Measurements from ENCODE around the gene PPBP. TPM values are rescaled to one million over a fixed set of nuclear protein-coding genes. Genes with fewer than 3 reads are reported as not detected.
"Not testable (repeated sequence)": the region's sequence is repeated elsewhere in the genome, so short reads cannot be mapped to it uniquely, and the experiment has no call there.

Gene PPBP
- total RNA-seq, 2 experiments from 2014 or later, result not detected

- H3K9me3 Mint-ChIP-seq, result no peaks in the 10 kb centered on the region
- DNase-seq, result no peak
- no peak overlapping the region for H3K4me3 Mint-ChIP-seq
- no peaks in the 10 kb centered on the region for H3K4me1 Mint-ChIP-seq (ENCODE audit: low read depth)
- CTCF ChIA-PET, result interaction anchor here (1.1 kb wide), 1 partner anchor 42 kb away, joined by 3 read pairs; no protein-coding TSS in a partner anchor
- intact Hi-C loops (cut with micrococcal nuclease), result no loop called here
- peaks cover 3% of the 10 kb centered on the region for H3K27me3 Mint-ChIP-seq (ENCODE audit: low read depth)
- no peaks in the 10 kb centered on the region for H3K36me3 Mint-ChIP-seq (ENCODE audit: low read depth)
- H3K27ac Mint-ChIP-seq, result no peak overlapping the region
Observed at GRCh38 chr4:73990988-73991741, 3.2 kb upstream of the PPBP start.

- Mint-ChIP-seq H3K9me3 (no peaks in the 10 kb centered on the region), H3K4me1 (ENCODE audit: low read depth) (no peaks in the 10 kb centered on the region), H3K27me3 (ENCODE audit: low read depth) (peaks cover 3% of the 10 kb centered on the region), H3K27ac (no peak overlapping the region), H3K4me3 (no peak overlapping the region), H3K36me3 (ENCODE audit: low read depth) (no peaks in the 10 kb centered on the region)
- intact Hi-C loops (cut with micrococcal nuclease), result no loop called here
- CTCF ChIA-PET, result no interaction called here
- no peak for DNase-seq
Observed at GRCh38 chr4:73989928-73990327, 1.9 kb upstream of the PPBP start.

DNA sequence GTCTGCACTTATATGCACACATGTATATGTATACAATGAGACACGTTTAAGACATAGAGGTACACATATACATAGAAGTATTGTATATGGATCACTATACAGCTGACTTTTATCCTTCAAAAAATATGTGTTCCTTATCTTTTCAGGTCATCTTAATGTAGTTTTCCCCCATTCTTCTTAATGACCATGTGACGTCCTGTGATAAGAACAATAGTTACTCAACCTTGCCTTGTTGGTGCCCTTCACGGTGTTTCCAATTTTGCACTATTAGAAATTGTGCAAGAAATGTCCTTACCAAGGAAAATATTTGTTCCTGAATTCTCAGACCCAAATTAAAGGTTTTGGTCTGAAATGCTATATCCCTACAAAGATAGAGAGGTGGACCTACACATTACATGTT lies 1.0 kb upstream of the PPBP start:
- no peaks in the 10 kb centered on the region for H3K36me3 Mint-ChIP-seq (ENCODE audit: low read depth)
- no peak overlapping the region for H3K4me3 Mint-ChIP-seq
- H3K27me3 Mint-ChIP-seq (ENCODE audit: low read depth), result no peaks in the 10 kb centered on the region
- intact Hi-C loops (cut with micrococcal nuclease), result no loop called here
- H3K4me1 Mint-ChIP-seq (ENCODE audit: low read depth), result no peaks in the 10 kb centered on the region
- no peak for DNase-seq
- no peak overlapping the region for H3K27ac Mint-ChIP-seq
- no peaks in the 10 kb centered on the region for H3K9me3 Mint-ChIP-seq
- CTCF ChIA-PET, result no interaction called here

DNA sequence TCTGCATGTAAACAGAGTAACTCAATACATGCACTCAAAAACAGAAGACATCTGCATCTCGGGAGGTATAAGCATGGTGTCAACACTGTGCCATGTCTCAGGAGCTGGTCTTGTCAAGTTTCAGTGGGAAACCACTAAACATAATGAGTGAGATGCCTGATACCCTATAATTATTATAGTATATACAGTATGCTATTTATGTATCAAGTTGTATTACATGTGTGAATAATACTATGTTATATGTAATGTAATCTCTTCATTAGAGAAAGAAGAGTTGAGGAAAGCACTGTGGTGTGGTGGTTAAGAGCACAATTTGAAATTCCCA lies 2.5 kb downstream of the PPBP start:
- CTCF ChIA-PET, result no interaction called here
- H3K9me3 Mint-ChIP-seq, result no peaks in the 10 kb centered on the region
- no peak for DNase-seq
- intact Hi-C loops (cut with micrococcal nuclease), result no loop called here
- peaks cover 14% of the 10 kb centered on the region for H3K27me3 Mint-ChIP-seq (ENCODE audit: low read depth)
- no peak overlapping the region for H3K4me3 Mint-ChIP-seq
- no peak overlapping the region for H3K27ac Mint-ChIP-seq
- no peaks in the 10 kb centered on the region for H3K4me1 Mint-ChIP-seq (ENCODE audit: low read depth)
- H3K36me3 Mint-ChIP-seq (ENCODE audit: low read depth), result no peaks in the 10 kb centered on the region

- Mint-ChIP-seq H3K4me3 (no peak overlapping the region), H3K27me3 (ENCODE audit: low read depth) (peaks cover 14% of the 10 kb centered on the region), H3K9me3 (no peaks in the 10 kb centered on the region), H3K36me3 (ENCODE audit: low read depth) (no peaks in the 10 kb centered on the region), H3K27ac (no peak overlapping the region), H3K4me1 (ENCODE audit: low read depth) (no peaks in the 10 kb centered on the region)
- intact Hi-C loops (cut with micrococcal nuclease), result no loop called here
- CTCF ChIA-PET, result interaction anchor here (0.8 kb wide), 1 partner anchor 11 kb away, joined by 3 read pairs; no protein-coding TSS in a partner anchor
- no peak for DNase-seq
Observed at GRCh38 chr4:73984736-73985527, 3.1 kb downstream of the PPBP start.

DNA sequence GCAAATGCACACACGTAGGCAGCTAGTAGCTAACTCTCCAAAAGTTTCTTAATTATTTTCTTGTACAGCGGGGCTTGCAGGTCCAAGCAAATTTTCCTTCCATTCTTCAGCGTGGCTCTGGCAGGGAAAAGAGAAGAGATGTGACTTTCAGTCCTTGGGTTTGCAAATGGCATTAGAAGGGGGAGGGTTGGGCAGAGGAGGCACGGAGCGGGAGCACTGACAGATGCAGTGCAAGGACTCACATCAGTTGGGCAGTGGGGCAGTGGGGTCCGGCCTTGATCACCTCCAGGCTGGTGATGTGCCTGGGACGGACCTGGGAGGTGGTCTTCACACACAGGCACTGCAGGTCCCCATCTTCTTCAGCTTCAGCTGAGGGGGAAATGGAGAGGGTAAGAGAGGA lies 6.8 kb downstream of the PPBP start:
- H3K36me3 Mint-ChIP-seq (ENCODE audit: low read depth); CTCF ChIA-PET; DNase-seq; intact Hi-C loops (cut with micrococcal nuclease); H3K27ac Mint-ChIP-seq; H3K4me1 Mint-ChIP-seq (ENCODE audit: low read depth); H3K4me3 Mint-ChIP-seq; H3K9me3 Mint-ChIP-seq: not testable (repeated sequence)
- peaks cover 16% of the 10 kb centered on the region for H3K27me3 Mint-ChIP-seq (ENCODE audit: low read depth)

GRCh38 chr4:73979407-73979957 lies 8.5 kb downstream of the PPBP start:
- Mint-ChIP-seq H3K27me3 (ENCODE audit: low read depth) (peaks cover 16% of the 10 kb centered on the region), H3K36me3 (ENCODE audit: low read depth) (no peaks in the 10 kb centered on the region), H3K9me3 (peaks cover 6% of the 10 kb centered on the region), H3K4me1 (ENCODE audit: low read depth) (no peaks in the 10 kb centered on the region), H3K4me3 (no peak overlapping the region), H3K27ac (no peak overlapping the region)
- intact Hi-C loops (cut with micrococcal nuclease), result no loop called here
- DNase-seq, result no peak
- CTCF ChIA-PET, result no interaction called here

DNA sequence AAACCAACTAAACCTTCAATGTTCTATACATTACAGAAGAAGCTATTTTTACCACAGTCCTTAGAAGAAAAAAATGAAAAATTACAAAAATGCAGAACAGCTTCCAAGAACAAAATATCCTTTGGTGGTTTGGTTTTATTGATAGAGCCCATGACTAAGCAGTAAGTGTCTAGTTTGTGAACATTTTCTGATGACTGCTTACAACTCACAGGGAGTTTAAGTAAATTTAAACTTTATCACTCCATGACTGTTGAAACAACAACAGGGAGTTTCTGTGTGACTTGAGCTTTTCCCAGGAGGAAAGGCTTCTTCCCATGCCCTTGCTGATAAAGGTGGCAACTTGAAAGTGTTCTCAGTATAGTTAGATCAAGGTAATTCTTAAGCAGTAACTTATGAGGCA lies 9.1 kb downstream of the PPBP start:
- Mint-ChIP-seq H3K36me3 (ENCODE audit: low read depth) (no peaks in the 10 kb centered on the region), H3K4me3 (no peak overlapping the region), H3K27me3 (ENCODE audit: low read depth) (peaks cover 16% of the 10 kb centered on the region), H3K9me3 (peaks cover 7% of the 10 kb centered on the region), H3K27ac (no peak overlapping the region), H3K4me1 (ENCODE audit: low read depth) (no peaks in the 10 kb centered on the region)
- intact Hi-C loops (cut with micrococcal nuclease), result no loop called here
- DNase-seq, result no peak
- CTCF ChIA-PET, result no interaction called here

- peaks cover 8% of the 10 kb centered on the region for H3K27me3 Mint-ChIP-seq (ENCODE audit: low read depth)
- no peaks in the 10 kb centered on the region for H3K4me1 Mint-ChIP-seq (ENCODE audit: low read depth)
- intact Hi-C loops (cut with micrococcal nuclease), result no loop called here
- CTCF ChIA-PET, result no interaction called here
- H3K4me3 Mint-ChIP-seq, result no peak overlapping the region
- no peak for DNase-seq
- peaks cover 18% of the 10 kb centered on the region for H3K9me3 Mint-ChIP-seq
- no peak overlapping the region for H3K27ac Mint-ChIP-seq
- H3K36me3 Mint-ChIP-seq (ENCODE audit: low read depth), result no peaks in the 10 kb centered on the region
Observed at GRCh38 chr4:73976716-73977115, 11.3 kb downstream of the PPBP start.

GRCh38 chr4:73976217-73976616 lies 11.8 kb downstream of the PPBP start:
- H3K4me1 Mint-ChIP-seq (ENCODE audit: low read depth), result no peaks in the 10 kb centered on the region
- H3K9me3 Mint-ChIP-seq, result peaks cover 20% of the 10 kb centered on the region
- H3K27ac Mint-ChIP-seq, result no peak overlapping the region
- CTCF ChIA-PET, result no interaction called here
- H3K36me3 Mint-ChIP-seq (ENCODE audit: low read depth), result no peaks in the 10 kb centered on the region
- intact Hi-C loops (cut with micrococcal nuclease), result no loop called here
- H3K4me3 Mint-ChIP-seq, result no peak overlapping the region
- H3K27me3 Mint-ChIP-seq (ENCODE audit: low read depth), result peaks cover 4% of the 10 kb centered on the region
- no peak for DNase-seq

DNA sequence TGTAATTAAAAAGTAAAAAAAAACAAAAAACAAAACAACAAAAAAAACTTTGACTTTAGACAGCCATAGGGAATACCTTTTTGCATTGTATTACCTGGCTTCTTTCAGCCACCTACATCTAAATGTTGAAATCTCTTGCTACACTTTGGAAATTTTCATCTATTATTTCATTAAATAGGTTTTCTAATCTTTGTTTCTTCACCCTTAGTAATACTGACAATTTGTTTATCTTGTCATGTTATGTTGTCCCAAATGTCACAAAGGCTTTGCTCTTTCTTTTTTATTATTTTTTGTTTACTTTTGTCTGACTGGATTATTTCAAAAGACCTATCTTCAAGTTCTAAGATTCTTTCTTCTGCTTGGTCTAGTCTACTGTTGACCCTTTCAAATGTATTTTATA lies 13.6 kb downstream of the PPBP start:
- Mint-ChIP-seq H3K27ac (no peak overlapping the region), H3K36me3 (ENCODE audit: low read depth) (no peaks in the 10 kb centered on the region)

GRCh38 chr4:73970945-73971344 lies 17.0 kb downstream of the PPBP start:
- Mint-ChIP-seq H3K36me3 (ENCODE audit: low read depth) (no peaks in the 10 kb centered on the region), H3K27ac (no peak overlapping the region), H3K27me3 (ENCODE audit: low read depth) (no peaks in the 10 kb centered on the region), H3K9me3 (peaks cover 23% of the 10 kb centered on the region), H3K4me3 (no peak overlapping the region), H3K4me1 (ENCODE audit: low read depth) (no peaks in the 10 kb centered on the region)
- intact Hi-C loops (cut with micrococcal nuclease), result no loop called here
- no peak for DNase-seq
- CTCF ChIA-PET, result no interaction called here

More for the DNA sequence above, 13.6 kb downstream of the PPBP start:
- no peak for DNase-seq
- no peaks in the 10 kb centered on the region for H3K4me1 Mint-ChIP-seq (ENCODE audit: low read depth)
- peaks cover 26% of the 10 kb centered on the region for H3K9me3 Mint-ChIP-seq
- intact Hi-C loops (cut with micrococcal nuclease), result no loop called here
- no peak overlapping the region for H3K4me3 Mint-ChIP-seq
- H3K27me3 Mint-ChIP-seq (ENCODE audit: low read depth), result peaks cover 2% of the 10 kb centered on the region
- CTCF ChIA-PET, result no interaction called here

DNA sequence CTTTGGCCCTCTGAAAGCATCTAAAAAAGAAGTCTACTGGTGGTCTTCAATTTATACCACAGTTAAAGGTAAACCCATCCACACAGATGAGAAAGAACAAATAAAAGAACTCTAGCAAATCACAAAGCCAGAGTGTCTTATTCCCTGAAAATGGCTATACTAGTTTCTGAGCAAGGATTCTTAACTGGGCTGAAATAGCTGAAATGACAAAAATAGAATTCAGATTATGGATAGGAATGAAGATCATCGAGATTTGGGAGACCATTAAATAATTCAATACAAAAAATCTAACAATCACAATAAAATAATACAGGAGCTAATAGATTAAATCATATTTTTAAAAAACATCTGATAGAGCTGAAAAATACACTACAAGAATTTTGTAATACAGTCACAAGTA lies 18.0 kb downstream of the PPBP start:
- DNase-seq, result no peak
- Mint-ChIP-seq H3K27ac (no peak overlapping the region), H3K36me3 (ENCODE audit: low read depth) (no peaks in the 10 kb centered on the region), H3K9me3 (peaks cover 19% of the 10 kb centered on the region), H3K4me1 (ENCODE audit: low read depth) (no peaks in the 10 kb centered on the region), H3K4me3 (no peak overlapping the region), H3K27me3 (ENCODE audit: low read depth) (no peaks in the 10 kb centered on the region)
- CTCF ChIA-PET, result no interaction called here
- intact Hi-C loops (cut with micrococcal nuclease), result no loop called here

Measured in activated naive CD4-positive, alpha-beta T cell treated with anti-CD3 and anti-CD28 coated beads for 36 hours (primary cell).